Thoracic aorta (tissue), 2 donors: ENCODE results near the gene TASL. TPM values are rescaled to one million over a fixed set of nuclear protein-coding genes. Genes with fewer than 3 reads are reported as not detected.

ENCODE experiments used
- ATAC-seq: fragments of 150-250 bp; one replicate; pipeline ENCODE4 v1.8.0; 2017; ENCODE audit warnings: low read depth; ENCODE audit not compliant: insufficient number of reproducible peaks, low FRiP score
- DNase-seq: peaks from one replicate; pipeline ENCODE4 v3.0.0-alpha.2; 2020; ENCODE audit warnings: low spot score
- H3K27ac ChIP-seq, 2 donors: fragments of 200-600 bp; sonication (generic); 1 replicate in 1 of 2; 2 replicates in 1 of 2; pipeline ENCODE4 v1.5.1; 2016; ENCODE audit warnings: mild to moderate bottlenecking in 2 of 2, moderate library complexity in 2 of 2
- H3K27me3 ChIP-seq: fragments of 200-600 bp; sonication (generic); replicated peaks from 2 replicates; pipeline ENCODE4 v1.6.0; 2016; ENCODE audit warnings: mild to moderate bottlenecking; ENCODE audit not compliant: insufficient read depth
- H3K36me3 ChIP-seq: fragments of 200-600 bp; sonication (generic); one replicate; pipeline ENCODE4 v1.5.1; 2016
- H3K4me1 ChIP-seq, 2 donors: fragments of 200-600 bp; sonication (generic); 1 replicate in 1 of 2; 2 replicates in 1 of 2; pipeline versions ENCODE4 v1.5.1 to v1.6.0; 2016; ENCODE audit warnings: low read depth in 2 of 2, mild to moderate bottlenecking in 1 of 2; ENCODE audit not compliant: control insufficient read depth in 1 of 2
- H3K4me3 ChIP-seq: fragments of 200-600 bp; sonication (generic); 2 replicates; pipeline ENCODE4 v1.5.1; 2016; ENCODE audit warnings: mild to moderate bottlenecking
- H3K9me3 ChIP-seq: fragments of 200-600 bp; sonication (generic); 2 replicates; pipeline ENCODE4 v1.5.1; 2016
- total RNA-seq, 2 donors: library from RNA; depleted of rRNA; stranded (reverse); fragments of >200 nt; gene quantifications; one replicate each; pipeline versions ENCODE4 v1.1.0 to v1.2.3, GENCODE V29; 2016
- TF ChIP-seq, protein P1 (sequence below): fragments of 200-600 bp; sonication (generic); IDR thresholded peaks from one replicate; pipeline ENCODE4 v1.5.1; 2019; ENCODE audit warnings: antibody characterized with exemption

The TASL gene
- total RNA-seq, 2 donors from 2014 or later: 0.42 to 0.54 TPM

DNA sequence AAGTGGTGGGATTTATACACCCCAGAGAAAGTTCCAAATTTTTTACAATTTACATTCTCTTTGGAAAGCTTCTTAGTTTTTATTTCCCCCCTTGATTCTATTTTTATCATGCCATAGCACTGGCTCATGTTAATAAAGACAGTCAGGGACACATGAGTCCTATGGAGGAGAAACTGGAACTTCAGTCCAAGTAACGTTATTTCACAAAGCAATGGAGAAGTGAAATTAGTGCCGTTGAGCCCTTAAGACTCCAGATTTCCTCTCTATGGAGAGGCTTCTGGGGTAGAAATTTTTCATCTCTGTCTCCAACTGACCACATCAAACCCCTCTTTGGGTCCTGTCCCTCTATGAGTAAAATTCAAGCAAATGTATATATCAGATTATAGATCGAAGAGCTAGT is 12.8 kb upstream of the TASL start:
- Histone ChIP-seq H3K27ac (no peak overlapping the region), H3K27me3 (no peaks in the 10 kb centered on the region), H3K4me3 (no peak overlapping the region), H3K9me3 (no peaks in the 10 kb centered on the region), H3K4me1 (no peaks in the 10 kb centered on the region), H3K36me3 (no peaks in the 10 kb centered on the region)
- no peak for DNase-seq
- ATAC-seq: no peak
- TF ChIP-seq, protein P1, sequence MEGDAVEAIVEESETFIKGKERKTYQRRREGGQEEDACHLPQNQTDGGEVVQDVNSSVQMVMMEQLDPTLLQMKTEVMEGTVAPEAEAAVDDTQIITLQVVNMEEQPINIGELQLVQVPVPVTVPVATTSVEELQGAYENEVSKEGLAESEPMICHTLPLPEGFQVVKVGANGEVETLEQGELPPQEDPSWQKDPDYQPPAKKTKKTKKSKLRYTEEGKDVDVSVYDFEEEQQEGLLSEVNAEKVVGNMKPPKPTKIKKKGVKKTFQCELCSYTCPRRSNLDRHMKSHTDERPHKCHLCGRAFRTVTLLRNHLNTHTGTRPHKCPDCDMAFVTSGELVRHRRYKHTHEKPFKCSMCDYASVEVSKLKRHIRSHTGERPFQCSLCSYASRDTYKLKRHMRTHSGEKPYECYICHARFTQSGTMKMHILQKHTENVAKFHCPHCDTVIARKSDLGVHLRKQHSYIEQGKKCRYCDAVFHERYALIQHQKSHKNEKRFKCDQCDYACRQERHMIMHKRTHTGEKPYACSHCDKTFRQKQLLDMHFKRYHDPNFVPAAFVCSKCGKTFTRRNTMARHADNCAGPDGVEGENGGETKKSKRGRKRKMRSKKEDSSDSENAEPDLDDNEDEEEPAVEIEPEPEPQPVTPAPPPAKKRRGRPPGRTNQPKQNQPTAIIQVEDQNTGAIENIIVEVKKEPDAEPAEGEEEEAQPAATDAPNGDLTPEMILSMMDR: no peak

DNA sequence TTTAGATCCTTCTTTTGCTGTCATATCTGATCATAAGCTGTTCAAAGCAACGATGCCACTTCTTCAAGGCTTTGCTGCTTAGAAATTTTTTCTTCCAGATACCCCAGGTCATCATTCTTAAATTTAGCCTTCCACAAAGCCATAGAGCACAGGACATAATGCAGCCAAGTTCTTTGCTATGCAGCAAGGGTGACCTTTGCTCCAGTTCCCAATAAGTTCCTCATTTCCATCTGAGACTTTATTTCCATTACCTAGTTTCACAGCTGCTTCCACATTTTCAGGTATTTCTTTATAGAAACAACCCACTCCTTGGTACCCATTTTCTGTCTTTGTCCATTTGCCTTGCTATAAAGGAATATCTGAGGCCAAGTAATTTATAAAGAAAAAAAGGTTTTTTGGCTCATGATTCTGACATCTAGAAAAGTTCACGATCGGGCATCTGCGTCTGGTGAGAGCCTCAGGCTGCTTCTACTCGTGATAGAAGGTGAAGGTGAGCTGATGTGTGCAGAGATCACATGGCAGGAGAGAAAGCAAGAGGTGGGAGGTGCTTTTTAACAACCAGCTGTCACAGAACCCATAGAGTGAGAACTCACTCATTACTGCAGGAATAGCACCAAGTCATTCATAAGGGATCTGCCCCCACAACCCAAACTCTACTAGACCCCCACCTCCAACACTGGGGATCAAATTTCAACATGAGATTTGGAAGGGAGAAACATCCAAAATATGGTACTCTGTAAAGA is 11.8 kb upstream of the TASL start:
- ATAC-seq: no peak
- no peaks in the 10 kb centered on the region for H3K36me3 ChIP-seq

DNA sequence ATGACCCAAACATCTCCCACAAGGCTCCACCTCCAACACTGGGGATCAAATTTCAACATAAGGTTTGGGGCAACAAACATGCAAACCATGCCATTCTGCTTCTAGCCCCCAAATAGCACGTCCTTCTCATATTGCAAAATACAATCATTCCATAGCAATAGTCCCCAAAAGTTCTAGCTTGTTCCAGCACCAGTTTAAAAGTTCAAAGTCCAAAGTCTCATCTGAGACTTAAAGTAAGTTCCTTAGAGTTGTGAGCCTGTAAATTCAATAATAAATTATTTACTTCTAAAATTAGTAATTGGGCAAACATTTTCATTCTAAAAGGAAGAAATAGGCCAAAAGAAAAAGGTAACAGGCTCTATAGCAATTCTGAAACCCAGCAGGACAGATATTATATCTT is 8.9 kb upstream of the TASL start:
- Histone ChIP-seq H3K4me3 (no peak overlapping the region), H3K9me3 (no peaks in the 10 kb centered on the region), H3K27me3 (no peaks in the 10 kb centered on the region), H3K4me1 (no peaks in the 10 kb centered on the region), H3K36me3 (no peaks in the 10 kb centered on the region), H3K27ac (no peak overlapping the region)
- DNase-seq (no peak), ATAC-seq (no peak)
- TF ChIP-seq, protein P1: no peak

More for the DNA sequence above, 11.8 kb upstream of the TASL start:
- H3K27ac ChIP-seq: no peak overlapping the region
- DNase-seq: no peak
- H3K4me3 ChIP-seq: no peak overlapping the region
- H3K27me3 ChIP-seq: no peaks in the 10 kb centered on the region
- H3K9me3 ChIP-seq: no peaks in the 10 kb centered on the region
- no peaks in the 10 kb centered on the region for H3K4me1 ChIP-seq
- TF ChIP-seq, protein P1: no peak

DNA sequence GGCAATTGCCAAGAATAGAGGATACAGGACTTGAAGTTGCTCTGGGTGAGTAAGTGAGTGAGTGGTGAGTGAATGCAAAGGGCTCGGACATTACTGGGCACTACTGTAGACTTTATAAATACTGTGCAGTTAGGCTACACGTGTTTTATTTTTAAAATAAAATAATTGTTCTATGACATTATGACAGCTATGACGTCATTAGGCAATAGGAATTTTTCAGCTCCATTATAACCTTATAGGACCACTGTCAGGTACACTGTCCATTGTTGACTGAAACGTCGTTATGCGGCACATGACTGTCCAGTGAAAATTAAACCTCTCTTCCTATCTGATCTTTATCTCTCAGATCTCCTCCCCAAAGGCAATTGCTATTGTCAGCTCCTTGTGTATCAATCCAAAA is 5.1 kb upstream of the TASL start:
- Histone ChIP-seq H3K27me3 (no peaks in the 10 kb centered on the region), H3K27ac (no peak overlapping the region), H3K36me3 (no peaks in the 10 kb centered on the region), H3K4me3 (no peak overlapping the region), H3K9me3 (no peaks in the 10 kb centered on the region), H3K4me1 (no peaks in the 10 kb centered on the region)
- ATAC-seq: no peak
- no peak for DNase-seq
- TF ChIP-seq, protein P1: no peak

DNA sequence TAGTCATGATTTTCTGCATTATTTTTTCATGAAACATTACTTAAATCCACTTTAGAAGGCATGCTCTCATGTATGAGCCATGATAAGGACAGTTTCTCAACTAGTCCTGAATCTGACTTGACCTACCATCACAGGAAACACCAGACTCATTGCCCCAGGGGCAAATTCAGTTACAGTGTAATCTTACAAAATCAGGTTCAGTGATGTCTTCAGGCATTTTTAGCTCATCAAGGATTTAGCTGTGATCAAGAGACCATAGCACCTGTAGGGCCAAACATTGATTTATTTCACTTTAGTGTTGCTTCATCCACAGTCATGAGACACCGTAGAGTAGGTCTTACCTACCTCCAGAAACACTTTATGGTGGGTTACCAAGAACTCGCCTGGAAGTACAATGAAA is 3.1 kb upstream of the TASL start:
- H3K4me3 ChIP-seq: no peak overlapping the region
- no peak for ATAC-seq

More for the DNA sequence above, 3.1 kb upstream of the TASL start:
- Histone ChIP-seq H3K27ac (no peak overlapping the region), H3K36me3 (no peaks in the 10 kb centered on the region), H3K4me1 (no peaks in the 10 kb centered on the region), H3K9me3 (no peaks in the 10 kb centered on the region), H3K27me3 (no peaks in the 10 kb centered on the region)
- TF ChIP-seq, protein P1: no peak
- no peak for DNase-seq
